HG03469 (cell line): Measurements from ENCODE around the gene STX7.

ENCODE experiments used
- ATAC-seq: cut with Tn5 transposase; IDR thresholded peaks from one replicate; pipeline ENCODE4 v1.9.1; 2021; ENCODE audit warnings: mild to moderate bottlenecking, moderate library complexity, moderate number of reproducible peaks; ENCODE audit not compliant: unreplicated experiment

Gene STX7

DNA sequence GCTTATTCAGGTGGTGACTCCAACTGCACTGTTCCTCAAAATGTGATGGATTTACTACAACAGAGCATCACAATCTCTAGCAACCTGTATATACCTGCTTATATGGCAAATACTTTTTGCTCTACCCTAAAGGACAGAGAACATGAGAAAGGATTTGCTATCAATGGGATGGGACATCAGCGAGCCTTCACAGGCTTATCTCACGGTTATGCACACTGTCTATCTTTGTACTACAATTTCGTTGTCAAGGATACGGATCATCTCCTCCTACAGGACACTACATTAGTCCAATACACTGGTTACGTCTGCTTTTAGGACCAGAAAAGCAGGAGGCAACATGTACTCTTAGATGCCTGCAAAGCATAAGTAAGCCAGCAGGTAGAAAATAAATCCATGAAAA, 34.2 kb downstream of the STX7 start:
- ATAC-seq: no peak

DNA sequence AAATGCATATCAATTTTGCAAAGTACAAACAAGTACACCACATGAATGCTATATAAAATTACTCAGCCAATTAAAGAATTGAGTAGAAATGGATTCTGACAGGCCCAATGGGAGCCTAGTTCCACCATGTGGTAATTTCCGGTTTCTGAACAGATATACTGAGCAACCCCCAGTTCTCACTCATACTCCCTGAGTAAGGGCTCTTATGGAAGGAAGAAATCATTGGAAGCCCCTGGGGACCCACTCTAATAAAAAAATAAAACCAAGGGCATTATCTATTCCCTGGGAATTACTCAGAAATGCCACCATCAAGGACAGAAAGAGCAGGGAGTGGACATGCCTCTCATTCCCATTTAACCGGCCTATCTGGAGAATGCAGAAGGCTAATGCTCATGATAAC, 34.6 kb downstream of the STX7 start:
- no peak for ATAC-seq

DNA sequence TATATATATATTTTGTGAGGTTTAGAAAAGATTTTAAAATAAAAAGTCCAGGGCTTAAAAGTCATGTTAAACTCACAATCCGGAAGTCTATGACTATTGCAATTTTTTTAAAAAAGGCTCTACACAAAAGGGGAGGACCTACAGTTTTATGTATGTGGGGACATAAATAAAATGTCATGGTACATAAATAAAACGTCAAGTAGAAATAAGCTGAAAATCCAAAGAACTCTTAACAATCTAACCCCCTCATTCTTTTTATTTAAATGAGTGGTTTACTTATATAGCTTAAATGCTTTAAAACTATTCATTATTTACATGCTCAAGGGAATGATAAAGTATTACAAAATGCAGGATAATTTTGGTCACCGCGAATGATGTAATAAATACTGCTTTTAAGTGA, 36.2 kb downstream of the STX7 start:
- no peak for ATAC-seq

DNA sequence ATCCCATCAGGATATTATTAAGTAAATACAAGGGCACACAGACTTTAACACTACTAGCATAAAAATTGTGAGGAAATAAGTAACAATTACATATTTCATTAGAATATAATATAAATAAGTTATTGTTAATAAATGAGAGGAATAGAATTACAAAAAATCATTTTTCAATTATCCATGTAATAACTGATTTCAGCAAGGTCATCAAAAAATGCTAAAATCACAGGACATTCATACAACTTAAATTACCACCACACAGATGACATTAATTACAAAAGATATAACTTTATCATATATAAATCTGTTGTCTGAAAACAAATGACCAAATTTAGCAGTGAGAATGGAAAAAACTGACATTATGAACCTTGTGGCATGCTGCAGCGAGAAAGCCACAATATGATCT, 37.0 kb downstream of the STX7 start:
- no peak for ATAC-seq

DNA sequence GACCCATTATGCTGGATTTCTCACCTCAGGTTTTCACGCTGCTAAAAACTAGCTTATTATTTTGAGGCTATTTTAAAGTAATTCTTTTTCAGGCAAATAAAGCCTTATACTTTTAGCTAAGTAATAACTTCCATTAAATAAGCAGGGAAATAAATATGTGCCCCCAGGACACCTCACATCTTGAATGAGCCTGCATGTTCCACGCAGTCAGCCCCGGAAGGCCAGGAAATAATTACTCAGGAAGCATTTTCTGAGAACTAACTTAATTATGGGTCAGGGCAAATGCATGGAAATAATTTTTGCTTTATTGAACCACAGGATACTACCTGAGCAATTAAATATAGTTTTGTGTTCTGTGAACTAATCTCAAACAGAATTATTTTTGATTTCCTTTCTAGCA, 41.1 kb downstream of the STX7 start:
- no peak for ATAC-seq

DNA sequence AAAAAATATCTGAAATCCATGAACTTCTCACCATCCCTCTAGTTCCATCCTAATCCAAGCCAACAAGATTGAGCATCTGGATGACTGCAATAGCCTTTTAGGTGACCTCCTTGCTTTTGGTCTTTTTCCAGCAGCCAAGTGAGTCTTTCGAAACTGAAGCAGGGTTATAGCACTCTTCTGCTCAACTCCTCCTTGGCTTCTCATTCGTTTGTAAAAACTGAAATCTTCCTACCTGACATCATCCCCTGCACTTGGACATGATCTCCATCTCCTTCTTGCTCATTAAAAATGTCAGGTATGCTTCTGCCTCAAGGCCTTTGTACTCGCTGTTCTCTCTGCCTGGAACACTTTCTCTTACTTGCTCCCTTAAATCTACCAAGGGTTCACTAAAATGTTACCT, 46.0 kb downstream of the STX7 start:
- no peak for ATAC-seq

DNA sequence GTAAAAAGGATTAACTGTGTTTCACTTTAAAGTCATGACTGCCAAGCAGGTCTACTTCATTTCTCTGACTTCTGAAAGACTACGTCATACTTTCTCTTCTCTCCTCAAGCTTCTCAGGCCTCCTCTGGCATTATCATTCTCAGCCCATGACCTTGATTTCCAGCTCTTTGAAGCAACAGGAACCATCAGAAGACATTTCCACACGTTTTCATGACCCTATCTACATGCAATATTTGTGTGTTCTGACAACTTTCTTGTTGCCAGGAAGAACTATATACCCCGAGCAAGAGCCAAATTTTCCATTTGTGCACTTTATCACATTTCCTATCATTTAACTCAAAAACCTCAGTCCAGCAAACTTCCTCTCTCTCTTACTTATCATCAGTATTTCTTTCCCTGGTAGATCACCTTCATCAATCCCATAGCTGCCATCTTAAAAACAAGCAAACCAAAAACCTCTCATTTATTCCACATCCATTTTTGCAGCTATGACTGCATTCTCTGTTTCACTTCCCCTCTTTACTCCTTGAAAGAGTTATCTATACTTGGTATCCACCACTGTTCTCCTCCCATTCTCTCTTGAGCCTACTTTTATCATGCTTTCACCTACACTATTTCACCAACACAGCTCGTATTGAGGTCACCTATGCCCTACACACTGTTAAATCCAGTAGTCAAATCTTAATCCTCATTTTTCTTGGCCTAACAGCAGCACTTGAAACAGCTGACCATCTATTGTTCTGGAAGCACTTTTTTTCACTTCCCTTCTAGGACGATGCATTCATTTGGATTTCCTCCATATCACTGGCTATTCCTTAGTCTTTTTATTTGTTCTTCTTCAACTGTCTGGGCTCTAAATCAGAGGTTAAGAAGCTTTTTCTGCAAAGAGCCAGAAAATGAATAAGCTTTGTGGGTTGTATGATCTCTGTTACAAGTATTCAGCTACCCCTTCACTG, 47.1 kb downstream of the STX7 start:
- peak; percentile 85 for ATAC-seq

DNA sequence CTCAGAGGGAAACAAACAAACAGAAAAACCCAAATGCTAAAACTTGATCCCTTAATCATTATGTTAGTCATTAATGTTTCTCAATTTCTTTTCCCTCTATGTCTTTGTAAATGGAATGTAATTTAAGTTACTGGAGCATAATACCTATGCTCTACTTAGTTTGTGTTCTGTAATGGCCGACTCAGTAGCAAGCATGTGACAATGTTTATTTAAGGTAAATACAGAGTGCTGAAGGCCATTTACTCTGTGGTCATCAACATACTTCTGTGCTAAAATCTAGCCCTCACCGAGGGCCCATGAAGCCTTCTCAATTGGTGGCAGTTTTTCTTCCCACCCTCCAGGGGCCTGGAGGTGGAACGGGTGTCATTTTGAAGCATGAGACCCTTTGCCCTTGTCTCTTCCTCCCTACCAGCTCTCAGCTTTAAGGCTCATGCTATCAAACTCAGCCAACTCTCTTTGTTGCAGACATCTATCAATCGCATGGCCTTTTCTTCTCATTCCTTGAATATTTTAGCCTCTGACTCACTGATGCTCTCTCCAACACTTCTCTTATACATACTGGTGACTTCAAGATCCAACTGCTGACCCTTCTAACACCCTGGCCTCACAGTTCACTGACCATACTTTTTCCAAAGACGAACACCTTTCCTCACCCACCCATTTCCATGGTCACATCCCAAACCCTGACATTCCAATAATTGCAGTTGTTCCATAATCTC, 48.2 kb downstream of the STX7 start:
- no peak for ATAC-seq

DNA sequence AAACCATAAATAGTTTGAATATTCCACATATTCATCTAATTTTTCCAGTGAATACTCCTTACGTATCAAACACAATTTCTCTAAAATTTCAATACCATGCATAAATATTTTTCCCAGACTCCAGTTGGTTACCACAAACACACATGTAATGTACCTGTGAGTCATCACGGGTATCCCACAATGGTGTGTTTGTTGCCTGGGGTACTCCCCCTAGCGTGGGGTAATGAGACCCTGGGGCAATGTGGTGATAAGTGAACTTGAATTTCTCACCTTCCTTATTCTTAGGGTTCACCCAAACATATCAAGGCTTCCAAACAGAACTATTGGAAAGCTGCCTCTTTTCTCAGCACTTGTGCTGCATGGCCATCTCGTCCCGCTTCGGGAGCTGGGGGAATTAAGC, 51.0 kb downstream of the STX7 start:
- no peak for ATAC-seq

DNA sequence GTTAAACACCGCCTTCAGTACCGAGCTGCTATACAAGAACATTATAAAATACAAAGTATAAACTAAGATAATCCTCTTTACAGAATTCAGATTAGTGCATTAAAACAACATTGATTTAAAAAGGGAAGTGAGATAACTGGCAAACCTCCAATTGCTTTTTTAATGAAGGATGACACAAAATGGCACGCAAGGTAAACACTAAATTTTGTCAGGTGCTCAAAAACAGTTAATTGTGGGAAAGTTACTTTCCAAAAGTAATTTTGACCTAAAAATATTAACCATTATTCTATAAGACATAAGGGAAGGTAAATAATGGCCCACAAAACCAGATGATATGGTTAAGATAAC, 53.3 kb downstream of the STX7 start:
- ATAC-seq: no peak

DNA sequence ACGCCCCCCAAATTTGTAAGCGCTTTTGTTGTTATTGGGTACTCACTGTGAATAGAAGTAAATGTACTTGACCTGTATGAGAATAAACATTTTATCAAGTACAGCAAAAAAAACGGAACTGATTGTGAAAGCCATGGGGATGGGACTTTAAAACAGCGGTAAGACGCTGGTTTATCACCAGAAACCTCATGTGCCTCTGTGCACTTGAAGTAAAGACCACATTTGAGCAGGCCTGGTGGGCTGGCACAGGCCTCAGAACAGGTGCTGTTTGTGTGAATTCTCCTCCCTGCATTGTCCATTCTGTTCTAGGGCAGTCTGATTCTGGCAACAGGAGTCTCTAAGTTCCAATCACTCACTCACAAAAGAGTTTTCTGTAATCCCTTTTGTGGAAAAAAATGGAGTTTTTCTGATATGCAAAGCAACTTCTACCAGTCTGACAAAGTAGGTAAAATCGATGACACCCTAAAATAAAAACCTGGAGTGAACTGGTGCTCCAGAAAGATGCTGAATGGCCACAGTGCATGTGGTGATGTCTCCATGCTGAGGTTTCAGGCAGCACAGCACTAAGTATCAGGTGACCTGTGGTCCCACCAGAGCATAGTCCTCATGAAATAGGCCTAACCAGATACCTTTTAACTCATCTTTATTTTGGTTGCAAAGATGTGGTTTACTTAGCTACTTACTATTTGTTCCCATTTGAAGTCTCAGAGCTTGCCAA, 53.9 kb downstream of the STX7 start:
- no peak for ATAC-seq

DNA sequence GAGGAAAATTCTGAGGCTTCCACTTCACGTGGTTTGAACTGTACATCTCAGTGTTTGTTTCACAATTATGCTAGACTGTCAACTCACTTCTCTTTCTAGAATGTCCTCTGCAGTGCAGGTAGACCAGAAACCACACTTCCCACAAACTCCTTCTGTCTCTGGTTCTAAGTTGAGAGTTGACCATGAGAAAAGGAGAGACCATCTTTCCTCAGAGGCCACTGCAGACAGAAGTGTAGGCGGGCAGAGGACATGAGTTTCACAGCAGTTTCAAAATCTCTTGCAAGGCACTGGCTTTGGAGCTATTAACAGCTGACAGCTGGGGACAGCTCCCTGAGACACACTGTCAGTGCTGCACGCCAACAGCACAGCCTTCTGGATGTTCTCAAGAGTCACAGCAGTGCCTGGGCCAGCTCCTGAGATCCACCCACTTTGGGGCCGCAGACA, 56.2 kb downstream of the STX7 start:
- ATAC-seq: peak; percentile 93

DNA sequence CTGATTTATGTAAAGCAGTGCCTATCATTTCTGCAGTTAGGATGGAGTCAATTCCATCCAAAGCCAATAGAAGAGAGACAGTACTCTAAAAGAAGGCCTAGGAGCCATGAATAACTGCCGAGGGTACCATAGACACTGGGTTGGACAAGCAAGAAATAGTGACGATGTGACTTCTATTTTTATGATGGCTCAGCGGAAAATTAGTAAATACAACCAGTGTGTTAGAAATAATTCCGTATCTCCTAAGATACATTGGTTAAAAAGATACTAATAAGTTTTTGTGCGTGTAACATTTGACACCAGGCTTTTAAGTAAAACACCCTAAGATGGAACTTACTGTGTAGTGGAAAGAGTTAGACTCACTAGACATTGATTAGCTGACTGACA, 66.1 kb downstream of the STX7 start:
- no peak for ATAC-seq

DNA sequence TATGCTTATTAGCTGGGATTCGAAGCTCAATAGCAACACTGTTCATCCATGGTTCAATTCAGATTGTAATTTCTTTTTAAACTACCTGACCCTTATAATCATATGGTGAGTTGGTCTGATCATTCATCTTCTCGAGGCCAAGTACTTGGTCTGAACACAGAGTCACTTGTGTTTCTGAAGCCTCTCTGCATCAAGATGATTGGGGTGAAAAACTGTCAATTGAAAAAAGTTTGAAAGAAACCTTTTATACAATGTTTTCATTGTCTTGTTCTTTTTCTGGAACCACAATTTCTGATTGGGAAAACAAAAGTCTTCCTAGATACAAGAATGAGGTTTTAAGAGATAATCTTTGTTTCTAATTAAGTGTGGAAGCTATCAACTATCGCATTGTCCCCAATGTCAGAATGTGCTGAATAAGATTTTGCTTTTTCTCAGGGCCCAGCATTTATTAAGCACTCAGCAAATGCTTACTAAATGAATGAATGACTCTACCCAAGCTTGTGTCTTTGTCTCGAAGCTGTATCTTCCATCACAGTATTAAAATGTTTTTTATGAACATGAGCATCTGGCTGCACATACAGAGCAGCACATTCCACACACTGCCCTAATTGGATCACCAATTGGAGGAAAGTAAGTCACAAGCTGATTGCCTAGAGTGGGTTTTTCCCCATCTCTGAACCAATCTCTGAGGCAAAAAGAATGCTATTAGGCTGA, 66.6 kb downstream of the STX7 start:
- no peak for ATAC-seq

DNA sequence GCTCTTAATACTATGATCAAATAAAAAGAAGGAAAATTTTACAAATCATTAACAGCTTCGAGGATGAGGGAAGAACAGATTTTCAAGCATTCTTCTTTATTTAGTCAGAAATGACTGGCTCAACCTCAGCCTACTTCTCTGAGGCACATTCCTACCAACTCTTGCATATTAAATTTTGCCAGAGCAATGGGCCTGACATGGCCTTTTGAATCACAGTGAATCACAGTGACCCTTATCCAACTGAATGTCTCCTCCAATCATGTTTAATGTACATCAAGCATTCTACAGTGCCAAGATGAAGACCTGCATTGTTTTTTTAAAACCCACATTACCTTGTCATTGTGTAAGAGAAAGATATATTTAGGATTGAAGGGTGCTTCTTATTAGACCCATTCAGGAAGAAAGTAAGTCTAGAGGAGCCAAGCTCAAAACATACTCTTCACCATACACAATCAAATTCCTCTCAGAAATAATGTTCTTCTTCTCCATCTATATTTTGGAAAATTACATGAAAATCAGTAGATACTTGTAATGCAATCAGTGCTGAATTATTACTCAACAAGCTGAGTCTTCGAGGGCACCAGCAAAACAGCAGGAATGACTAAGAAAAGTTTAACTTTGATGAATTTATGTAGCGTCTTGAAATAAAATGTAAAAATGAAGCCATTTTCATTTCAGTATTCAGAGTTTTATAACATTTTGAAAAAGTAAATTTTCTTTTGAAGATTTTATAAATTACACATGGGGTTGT, 67.5 kb downstream of the STX7 start:
- ATAC-seq: no peak

DNA sequence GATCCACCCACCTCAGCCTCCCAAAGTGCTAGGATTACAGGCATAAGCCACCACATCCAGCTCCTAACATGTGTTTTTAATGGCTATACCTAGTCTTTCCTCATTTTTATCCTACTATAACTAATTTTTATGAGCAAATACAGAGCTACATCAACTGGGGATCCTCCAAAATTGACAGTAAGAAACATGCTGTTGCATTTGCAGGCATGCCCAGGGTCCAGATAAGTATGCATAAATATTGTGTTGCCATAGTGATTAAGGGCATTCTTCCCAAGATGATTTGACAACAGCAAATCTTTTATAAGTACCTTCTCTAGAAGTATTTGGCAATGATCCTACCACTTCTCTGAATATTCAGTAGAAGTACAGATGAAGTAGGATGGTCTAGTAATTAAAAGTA, 69.7 kb downstream of the STX7 start:
- ATAC-seq: no peak

DNA sequence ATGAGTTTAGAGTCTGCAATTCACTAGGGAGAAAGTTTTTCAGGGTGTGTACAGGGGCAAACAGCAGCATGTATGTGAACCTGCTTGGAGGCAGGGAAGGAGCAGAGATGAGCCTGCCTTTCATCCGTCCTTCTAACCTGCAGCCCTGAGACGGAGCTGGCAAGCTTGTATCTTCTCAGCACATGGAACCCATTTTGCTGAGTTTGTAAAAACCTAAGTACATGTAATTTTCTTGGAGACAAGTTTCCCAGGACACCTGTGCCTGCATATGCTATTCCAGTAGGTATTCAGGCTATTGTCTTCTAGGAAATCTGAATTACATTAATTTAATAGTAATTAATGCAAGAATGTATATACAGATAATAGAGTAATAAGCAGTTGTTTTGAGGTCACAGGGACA, 82.8 kb downstream of the STX7 start:
- no peak for ATAC-seq

DNA sequence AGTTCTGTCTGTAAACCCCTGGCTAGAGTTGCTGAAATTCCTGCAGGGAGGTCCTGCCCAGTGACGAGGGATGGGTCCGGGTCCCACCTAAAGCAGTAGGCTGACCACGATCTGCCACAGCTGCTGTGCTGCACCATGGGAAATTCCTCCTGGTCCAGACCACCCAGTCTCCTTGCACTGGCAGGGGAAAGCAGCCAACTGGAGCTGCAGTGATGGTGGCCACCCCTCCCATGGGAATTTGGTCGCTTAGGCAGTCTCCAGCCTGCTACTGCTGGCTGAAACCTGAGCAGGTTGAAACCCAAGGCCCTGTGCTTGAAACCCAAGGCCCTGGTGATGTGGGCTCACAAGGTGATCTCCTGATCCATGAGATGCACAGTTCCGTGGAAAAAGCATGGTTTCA, 87.7 kb downstream of the STX7 start:
- no peak for ATAC-seq

DNA sequence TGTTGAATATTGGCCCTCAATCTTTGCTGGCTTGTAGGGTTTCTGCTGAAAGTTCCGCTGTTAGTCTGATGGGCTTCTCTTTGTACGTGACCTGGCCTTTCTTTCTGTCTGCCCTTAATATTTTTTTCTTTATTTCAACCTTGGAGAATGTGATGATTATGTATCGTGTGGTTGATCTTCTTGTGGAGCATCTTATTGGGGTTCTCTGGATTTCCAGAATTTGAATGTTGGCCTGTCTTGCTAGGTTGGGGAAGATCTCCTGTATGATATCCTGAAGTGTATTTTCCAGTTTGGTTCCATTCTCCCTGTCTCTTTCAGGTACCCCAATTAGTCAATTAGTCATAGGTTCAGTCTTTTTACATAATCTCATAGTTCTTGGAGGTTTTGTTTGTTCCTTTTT, 89.1 kb downstream of the STX7 start:
- no peak for ATAC-seq

DNA sequence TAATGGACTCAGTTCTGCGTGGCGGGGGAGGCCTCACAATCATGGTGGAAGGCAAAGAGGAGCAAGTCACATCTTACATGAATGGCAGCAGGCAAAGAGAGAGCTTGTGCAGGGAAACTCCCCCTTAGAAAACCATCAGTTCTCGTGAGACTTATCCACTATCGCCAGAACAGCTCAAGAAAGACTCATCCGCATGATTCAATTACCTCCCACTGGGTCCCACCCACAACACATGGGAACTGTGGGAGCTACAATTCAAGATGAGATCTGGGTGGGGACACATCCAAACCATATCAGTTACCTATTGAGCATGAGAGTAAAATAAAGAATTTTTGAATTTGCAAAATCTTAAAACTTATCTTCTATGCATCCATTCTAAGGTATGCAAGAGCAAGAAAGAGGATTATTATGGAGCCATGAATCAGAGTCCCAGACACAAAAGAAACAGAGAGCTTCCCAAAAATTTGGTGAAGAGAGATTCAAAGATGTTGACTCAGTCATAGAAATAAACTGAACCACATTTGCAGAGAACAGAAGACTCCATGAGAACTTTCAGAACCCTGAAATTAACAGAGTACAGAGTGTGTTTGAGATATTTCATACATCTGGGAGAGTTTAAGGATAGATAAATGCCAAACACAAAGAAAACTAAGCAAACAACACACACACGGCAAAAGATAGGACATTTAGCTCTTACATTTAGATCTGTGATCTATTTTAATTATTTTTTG, 94.5 kb downstream of the STX7 start:
- no peak for ATAC-seq
